ENCODE measurements around the gene RPP14.

GRCh38 chr3:58341376-58341775 lies 35.3 kb downstream of the RPP14 start:
- TF ChIP-seq, protein P1, sequence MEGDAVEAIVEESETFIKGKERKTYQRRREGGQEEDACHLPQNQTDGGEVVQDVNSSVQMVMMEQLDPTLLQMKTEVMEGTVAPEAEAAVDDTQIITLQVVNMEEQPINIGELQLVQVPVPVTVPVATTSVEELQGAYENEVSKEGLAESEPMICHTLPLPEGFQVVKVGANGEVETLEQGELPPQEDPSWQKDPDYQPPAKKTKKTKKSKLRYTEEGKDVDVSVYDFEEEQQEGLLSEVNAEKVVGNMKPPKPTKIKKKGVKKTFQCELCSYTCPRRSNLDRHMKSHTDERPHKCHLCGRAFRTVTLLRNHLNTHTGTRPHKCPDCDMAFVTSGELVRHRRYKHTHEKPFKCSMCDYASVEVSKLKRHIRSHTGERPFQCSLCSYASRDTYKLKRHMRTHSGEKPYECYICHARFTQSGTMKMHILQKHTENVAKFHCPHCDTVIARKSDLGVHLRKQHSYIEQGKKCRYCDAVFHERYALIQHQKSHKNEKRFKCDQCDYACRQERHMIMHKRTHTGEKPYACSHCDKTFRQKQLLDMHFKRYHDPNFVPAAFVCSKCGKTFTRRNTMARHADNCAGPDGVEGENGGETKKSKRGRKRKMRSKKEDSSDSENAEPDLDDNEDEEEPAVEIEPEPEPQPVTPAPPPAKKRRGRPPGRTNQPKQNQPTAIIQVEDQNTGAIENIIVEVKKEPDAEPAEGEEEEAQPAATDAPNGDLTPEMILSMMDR (conservative IDR thresholded peaks at IDR 0.05), result no peak
- no peak for TF ChIP-seq EZH2 (IDR thresholded peaks at IDR 0.05; ENCODE audit: low read depth)

All from PC-9 (cell line).